WTC11 (cell line): ENCODE results near the gene NGRN. TPM values are rescaled to one million over a fixed set of nuclear protein-coding genes. Genes with fewer than 3 reads are reported as not detected.

Experiments used
- ATAC-seq: fragments of 200-7000 bp; cut with Tn5 transposase; 2 replicates; pipeline ENCODE4 v1.10.0; 2021; ENCODE audit warnings: mild to moderate bottlenecking, moderate library complexity
- CTCF ChIA-PET: fragments of 300-600 bp; sonication (Branson Sonifier 250); formaldehyde crosslinking; loops from one replicate; lab custom pipeline; 2021; ENCODE audit warnings: antibody characterized with exemption; lab: Charles Lee
- POLR2A ChIA-PET: fragments of 350-600 bp; sonication (Branson Sonifier 250); formaldehyde crosslinking; loops from one replicate; lab custom pipeline; 2021; ENCODE audit warnings: antibody characterized with exemption; lab: Charles Lee
- DNase-seq: peaks from one replicate; pipeline ENCODE4 v3.0.0; 2021; ENCODE audit warnings: low spot score
- H3K27ac Mint-ChIP-seq: 2 replicates; pipeline ENCODE4 v1.8.0; 2021; ENCODE audit warnings: mixed read lengths
- H3K27me3 Mint-ChIP-seq: 2 replicates; pipeline ENCODE4 v1.8.0; 2021; ENCODE audit warnings: low read depth, mild to moderate bottlenecking, moderate library complexity, mixed read lengths
- H3K36me3 Mint-ChIP-seq: 2 replicates; pipeline ENCODE4 v1.8.0; 2021; ENCODE audit warnings: mixed read lengths
- H3K4me1 Mint-ChIP-seq: 2 replicates; pipeline ENCODE4 v1.8.0; 2022; ENCODE audit warnings: mixed read lengths
- H3K4me3 Mint-ChIP-seq: 2 replicates; pipeline ENCODE4 v1.8.0; 2021; ENCODE audit warnings: mild to moderate bottlenecking, moderate library complexity, mixed read lengths
- H3K9me3 Mint-ChIP-seq: 2 replicates; pipeline ENCODE4 v1.8.0; 2021; ENCODE audit warnings: mixed read lengths
- AFF4 ChIP-seq: sonication (generic); formaldehyde crosslinking; IDR thresholded peaks from 2 replicates; pipeline ENCODE4 v1.8.1; 2023; ENCODE audit warnings: mild to moderate bottlenecking, missing genetic modification reagents, borderline replicate concordance
- AR ChIP-seq: fragments of 250-450 bp; sonication (Bioruptor Pico); IDR thresholded peaks from 2 replicates; pipeline ENCODE4 v1.9.0; 2021; ENCODE audit warnings: mild to moderate bottlenecking
- CDX4 ChIP-seq: fragments of 250-450 bp; sonication (Bioruptor Pico); IDR thresholded peaks from 2 replicates; pipeline ENCODE4 v1.9.0; 2021; ENCODE audit warnings: moderate library complexity, mild to moderate bottlenecking, inconsistent platforms, borderline replicate concordance
- FOXJ3 ChIP-seq: sonication (generic); formaldehyde crosslinking; IDR thresholded peaks from 2 replicates; pipeline ENCODE4 v1.9.0; 2021; ENCODE audit warnings: missing genetic modification reagents, mild to moderate bottlenecking, borderline replicate concordance
- GABPB1 ChIP-seq: sonication (generic); formaldehyde crosslinking; IDR thresholded peaks from 2 replicates; pipeline ENCODE4 v1.8.1; 2023; ENCODE audit warnings: mild to moderate bottlenecking, missing genetic modification reagents
- HMGA2 ChIP-seq: fragments of 250-450 bp; sonication (Bioruptor Pico); IDR thresholded peaks from 2 replicates; pipeline ENCODE4 v1.4.0; 2021; ENCODE audit warnings: mild to moderate bottlenecking, moderate library complexity
- JAZF1 ChIP-seq: fragments of 250-450 bp; sonication (Bioruptor Pico); IDR thresholded peaks from 2 replicates; pipeline ENCODE4 v1.9.0; 2021; ENCODE audit warnings: moderate library complexity, mild to moderate bottlenecking, inconsistent platforms
- TP53 ChIP-seq: sonication (generic); formaldehyde crosslinking; IDR thresholded peaks from 2 replicates; pipeline ENCODE4 v1.8.1; 2023; ENCODE audit warnings: mild to moderate bottlenecking, missing genetic modification reagents
- ZBTB21 ChIP-seq: sonication (generic); formaldehyde crosslinking; IDR thresholded peaks from 2 replicates; pipeline ENCODE4 v1.8.1; 2023; ENCODE audit warnings: mild to moderate bottlenecking, missing genetic modification reagents, borderline replicate concordance
- ZNF396 ChIP-seq: fragments of 250-450 bp; sonication (Bioruptor Pico); IDR thresholded peaks from 2 replicates; pipeline ENCODE4 v1.8.0; 2021; ENCODE audit warnings: mild to moderate bottlenecking, moderate library complexity, borderline replicate concordance
- ZNF532 ChIP-seq: fragments of 250-450 bp; sonication (Bioruptor Pico); IDR thresholded peaks from 2 replicates; pipeline ENCODE4 v1.9.0; 2021; ENCODE audit warnings: mild to moderate bottlenecking, borderline replicate concordance
- total RNA-seq: library from RNA; stranded (reverse); gene quantifications from 3 replicates; pipeline ENCODE4 v1.2.3, GENCODE V29; 2021

Gene NGRN
- total RNA-seq, 1 experiment from 2014 or later = 77.8 TPM

GRCh38 chr15:90315278-90315982, 50.0 kb downstream of the NGRN start:
- ATAC-seq (no peak), DNase-seq (no peak)
- POLR2A ChIA-PET = no interaction called here
- Mint-ChIP-seq H3K27me3 (no peaks in the 10 kb centered on the region), H3K27ac (no peak overlapping the region), H3K9me3 (no peaks in the 10 kb centered on the region), H3K4me1 (peaks cover 20% of the 10 kb centered on the region), H3K36me3 (no peaks in the 10 kb centered on the region), H3K4me3 (no peak overlapping the region)
- CTCF ChIA-PET = interaction anchor here (0.9 to 1.6 kb wide), 5 partner anchors 14 to 261 kb away, joined by 3 to 7 read pairs (median 4); no protein-coding TSS in a partner anchor
- no peak for TF ChIP-seq ZNF532 (CRISPR knock-in tag)
- TF ChIP-seq CDX4 (CRISPR knock-in tag) = no peak
- TF ChIP-seq ZNF396 (CRISPR knock-in tag) = no peak
- TF ChIP-seq JAZF1 = no peak

- H3K9me3 Mint-ChIP-seq = no peaks in the 10 kb centered on the region
- TF ChIP-seq GABPB1 (CRISPR knock-in tag) = no peak
- no peak for TF ChIP-seq ZBTB21 (CRISPR knock-in tag)
- no peak for TF ChIP-seq HMGA2 (CRISPR knock-in tag)
- TF ChIP-seq AFF4 = no peak
- TF ChIP-seq TP53 (CRISPR knock-in tag) = no peak
- no peak for TF ChIP-seq FOXJ3 (CRISPR knock-in tag)
- TF ChIP-seq, all 79 proteins: peak for 0
- DNase-seq (no peak), ATAC-seq (no peak)
- no peak overlapping the region for H3K27ac Mint-ChIP-seq
- no peaks in the 10 kb centered on the region for H3K36me3 Mint-ChIP-seq
- POLR2A ChIA-PET = interaction anchor here (0.5 to 0.7 kb wide), 2 partner anchors 227 to 587 kb away, joined by 3 read pairs; partner anchors contain the start of gene MAN2A2
- no peak overlapping the region for H3K4me3 Mint-ChIP-seq
- peaks cover 24% of the 10 kb centered on the region for H3K4me1 Mint-ChIP-seq
- H3K27me3 Mint-ChIP-seq = no peaks in the 10 kb centered on the region
- CTCF ChIA-PET = interaction anchor here (0.6 to 1.6 kb wide), 3 partner anchors 13 to 46 kb away, joined by 3 to 7 read pairs (median 3); no protein-coding TSS in a partner anchor
These were observed 50.7 kb downstream of the NGRN start for GRCh38 chr15:90316139-90316538.

- H3K9me3 Mint-ChIP-seq = no peaks in the 10 kb centered on the region
- no peak overlapping the region for H3K27ac Mint-ChIP-seq
- peaks cover 13% of the 10 kb centered on the region for H3K4me1 Mint-ChIP-seq
- DNase-seq = no peak
- H3K36me3 Mint-ChIP-seq = no peaks in the 10 kb centered on the region
- CTCF ChIA-PET = interaction anchor here (1.0 to 4.6 kb wide), 2 partner anchors 25 to 329 kb away, joined by 4 to 68 read pairs; no protein-coding TSS in a partner anchor
- TF ChIP-seq AR (no peak), HMGA2 (CRISPR knock-in tag) (0 out of 2 replicates have a peak, but pooled peaks have one; percentile 7)
- no peak overlapping the region for H3K4me3 Mint-ChIP-seq
- no peak for ATAC-seq
- H3K27me3 Mint-ChIP-seq = no peaks in the 10 kb centered on the region
- POLR2A ChIA-PET = no interaction called here
These were observed 53.1 kb downstream of the NGRN start for GRCh38 chr15:90318591-90318990.
